Osteoblast (primary cell): ENCODE data around the gene MIOS. TPM values are rescaled to one million over a fixed set of nuclear protein-coding genes. Genes with fewer than 3 reads are reported as not detected.

Source experiments
- DNase-seq: peaks from one replicate; pipeline ENCODE4 v3.0.0; 2011; ENCODE audit warnings: low spot score, mixed read lengths; ENCODE audit not compliant: insufficient read length; ENCODE audit errors: missing footprints
- H2AFZ ChIP-seq: 2 replicates; pipeline ENCODE4 v1.6.0; 2011; ENCODE audit warnings: mild to moderate bottlenecking, low read length
- H3K27ac ChIP-seq: 2 replicates; pipeline ENCODE4 v1.5.1; 2011; ENCODE audit warnings: mild to moderate bottlenecking, low read depth, low read length, moderate library complexity
- H3K27me3 ChIP-seq: 2 replicates; pipeline ENCODE4 v1.6.0; 2012; ENCODE audit warnings: mild to moderate bottlenecking, control low read depth, inconsistent platforms, low read length, moderate library complexity; ENCODE audit not compliant: insufficient read depth
- H3K36me3 ChIP-seq: 2 replicates; pipeline ENCODE4 v1.5.1; 2011; ENCODE audit warnings: mild to moderate bottlenecking, low read length, control low read depth, moderate library complexity; ENCODE audit not compliant: insufficient read depth
- H3K4me1 ChIP-seq: 2 replicates; pipeline ENCODE4 v1.5.1; 2011; ENCODE audit warnings: mild to moderate bottlenecking, low read length, control low read depth, moderate library complexity; ENCODE audit not compliant: insufficient read depth
- H3K4me2 ChIP-seq: 2 replicates; pipeline ENCODE4 v1.6.0; 2011; ENCODE audit warnings: mild to moderate bottlenecking, low read length; ENCODE audit not compliant: insufficient read depth
- H3K4me3 ChIP-seq: fragments of 200-600 bp; sonication (generic); 3 replicates; pipeline ENCODE4 v1.5.1; 2012; ENCODE audit warnings: mild to moderate bottlenecking, low read length, inconsistent platforms; ENCODE audit not compliant: insufficient read depth
- H3K79me2 ChIP-seq: 2 replicates; pipeline ENCODE4 v1.6.0; 2012; ENCODE audit warnings: mild to moderate bottlenecking, low read length, control low read depth, inconsistent platforms; ENCODE audit not compliant: insufficient read depth
- H3K9me3 ChIP-seq: 2 replicates; pipeline ENCODE4 v1.5.1; 2011; ENCODE audit warnings: low read depth, low read length, control low read depth
- H4K20me1 ChIP-seq: 2 replicates; pipeline ENCODE4 v1.6.0; 2012; ENCODE audit warnings: mild to moderate bottlenecking, low read length, control low read depth; ENCODE audit not compliant: insufficient read depth
- CTCF ChIP-seq: IDR thresholded peaks from 2 replicates; pipeline ENCODE4 v1.5.1; 2011; ENCODE audit warnings: mild to moderate bottlenecking, low read depth, low read length, moderate library complexity; ENCODE audit errors: extremely low read depth
- total RNA-seq: library from RNA; depleted of rRNA; stranded (reverse); fragments of >200 nt; gene quantifications from 2 replicates; pipeline ENCODE4 v1.2.3, GENCODE V29; 2012

MIOS gene
- total RNA-seq, 1 donor: 43.4 TPM

- Histone ChIP-seq H3K4me1 (no peaks in the 10 kb centered on the region), H4K20me1 (no peaks in the 10 kb centered on the region), H3K27me3 (no peaks in the 10 kb centered on the region), H3K4me2 (no peak overlapping the region), H3K79me2 (no peaks in the 10 kb centered on the region), H3K9me3 (no peaks in the 10 kb centered on the region), H3K36me3 (peaks cover 17% of the 10 kb centered on the region), H2AFZ (no peak overlapping the region), H3K27ac (no peak overlapping the region), H3K4me3 (no peak overlapping the region)
- no peak for TF ChIP-seq CTCF
- DNase-seq: no peak
Observed at GRCh38 chr7:7607010-7607409, 40.3 kb downstream of the MIOS start.

- H3K4me3 ChIP-seq: no peak overlapping the region
- H2AFZ ChIP-seq: no peak overlapping the region
- no peaks in the 10 kb centered on the region for H4K20me1 ChIP-seq
- H3K27me3 ChIP-seq: no peaks in the 10 kb centered on the region
- no peak overlapping the region for H3K27ac ChIP-seq
- peaks cover 17% of the 10 kb centered on the region for H3K36me3 ChIP-seq
- DNase-seq: no peak
- no peak for TF ChIP-seq CTCF
- H3K4me2 ChIP-seq: no peak overlapping the region
- no peaks in the 10 kb centered on the region for H3K4me1 ChIP-seq
- H3K79me2 ChIP-seq: no peaks in the 10 kb centered on the region
- no peaks in the 10 kb centered on the region for H3K9me3 ChIP-seq
Observed at GRCh38 chr7:7609330-7609729, 42.6 kb downstream of the MIOS start.

GRCh38 chr7:7612519-7612918 is 45.8 kb downstream of the MIOS start:
- no peaks in the 10 kb centered on the region for H3K9me3 ChIP-seq
- no peaks in the 10 kb centered on the region for H4K20me1 ChIP-seq
- H3K4me1 ChIP-seq: no peaks in the 10 kb centered on the region
- H2AFZ ChIP-seq: no peak overlapping the region
- H3K79me2 ChIP-seq: no peaks in the 10 kb centered on the region
- TF ChIP-seq CTCF: no peak
- no peak overlapping the region for H3K27ac ChIP-seq
- H3K4me2 ChIP-seq: no peak overlapping the region
- H3K36me3 ChIP-seq: peaks cover 6% of the 10 kb centered on the region
- no peak overlapping the region for H3K4me3 ChIP-seq
- H3K27me3 ChIP-seq: no peaks in the 10 kb centered on the region
- no peak for DNase-seq

- no peaks in the 10 kb centered on the region for H4K20me1 ChIP-seq
- H3K9me3 ChIP-seq: no peaks in the 10 kb centered on the region
- H3K79me2 ChIP-seq: no peaks in the 10 kb centered on the region
- DNase-seq: no peak
- no peak overlapping the region for H3K4me2 ChIP-seq
- H2AFZ ChIP-seq: no peak overlapping the region
- peaks cover 6% of the 10 kb centered on the region for H3K36me3 ChIP-seq
- H3K4me3 ChIP-seq: no peak overlapping the region
- TF ChIP-seq CTCF: no peak
- no peaks in the 10 kb centered on the region for H3K4me1 ChIP-seq
- no peak overlapping the region for H3K27ac ChIP-seq
- no peaks in the 10 kb centered on the region for H3K27me3 ChIP-seq
Observed at GRCh38 chr7:7613210-7613609, 46.5 kb downstream of the MIOS start.
